ENCODE measurements around the gene HOXC4. TPM values are rescaled to one million over a fixed set of nuclear protein-coding genes. Genes with fewer than 3 reads are reported as not detected.

HOXC4 gene
- total RNA-seq, 1 experiment from 2014 or later: 9.6 TPM

- DNase-seq (ENCODE audit: low spot score): no peak
- no peak overlapping the region for H3K4me3 ChIP-seq (ENCODE audit: low read depth, low read length, poor library complexity, severe bottlenecking)
- no peak overlapping the region for H3K27ac ChIP-seq (ENCODE audit: low read depth, low read length, poor library complexity, severe bottlenecking)
- peaks cover 13% of the 10 kb centered on the region for H3K36me3 ChIP-seq (ENCODE audit: insufficient read depth, low read length, poor library complexity, severe bottlenecking)
- TF ChIP-seq EZH2 (IDR thresholded peaks at IDR 0.05; ENCODE audit: borderline replicate concordance, low read depth, low read length, poor library complexity, severe bottlenecking) (no peak), CTCF (conservative IDR thresholded peaks at IDR 0.05; ENCODE audit: low read depth, low read length) (no peak)
- POLR2A ChIA-PET (ENCODE audit: low non-redundant PET): no interaction called here
- no peaks in the 10 kb centered on the region for H3K27me3 ChIP-seq (replicated peaks; ENCODE audit: insufficient read depth, low read depth, low read length, poor library complexity)
- CTCF ChIA-PET: no interaction called here
- intact Hi-C loops (cut with micrococcal nuclease; ENCODE audit: unreplicated experiment): loop anchor here (5.0 kb wide), 1 partner anchor 107 kb away; no protein-coding TSS in a partner anchor
- BruUV-seq (replicated peaks): no TSS peak
- peaks cover 44% of the 10 kb centered on the region for H3K4me1 ChIP-seq (ENCODE audit: insufficient read depth, low read length, poor library complexity, severe bottlenecking)
- H3K9me3 ChIP-seq (ENCODE audit: low read depth, low read length, poor library complexity, severe bottlenecking): no peaks in the 10 kb centered on the region
These were observed 23.2 kb upstream of the HOXC4 start for GRCh38 chr12:54030442-54030801.

DNA sequence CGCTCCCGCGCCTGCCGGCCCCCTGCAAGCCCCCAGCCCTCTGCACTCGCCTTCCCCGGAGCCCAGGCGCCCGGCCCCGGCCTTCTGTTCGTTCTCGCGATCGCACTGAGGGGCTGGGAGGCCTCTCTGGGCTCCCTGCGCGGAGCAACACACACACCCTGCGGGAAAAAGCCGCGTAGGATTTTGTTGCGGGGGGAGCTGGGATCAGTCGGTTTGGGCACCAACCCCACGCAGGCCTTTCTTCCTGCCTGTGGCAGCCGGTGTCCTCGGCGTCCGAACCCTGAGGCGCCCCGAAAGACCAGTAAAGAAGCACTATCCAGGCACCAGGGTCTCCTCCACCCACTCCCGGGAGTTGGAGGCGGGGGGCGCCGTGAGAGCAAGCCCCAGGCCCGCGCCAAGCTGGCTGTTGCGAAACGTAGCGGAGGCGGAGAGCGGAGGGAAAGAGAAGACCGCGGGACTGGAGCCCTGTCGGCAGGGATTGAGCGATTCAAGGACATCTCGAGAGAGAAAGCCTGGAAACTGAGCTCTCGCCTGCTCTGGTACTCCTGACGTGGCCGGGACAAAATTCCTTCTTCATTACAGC is 22.7 kb upstream of the HOXC4 start:
- no peak for DNase-seq (ENCODE audit: low spot score)
- Histone ChIP-seq H3K4me3 (ENCODE audit: low read depth, low read length, poor library complexity, severe bottlenecking) (no peak overlapping the region), H3K27me3 (replicated peaks; ENCODE audit: insufficient read depth, low read depth, low read length, poor library complexity) (no peaks in the 10 kb centered on the region), H3K9me3 (ENCODE audit: low read depth, low read length, poor library complexity, severe bottlenecking) (no peaks in the 10 kb centered on the region), H3K27ac (ENCODE audit: low read depth, low read length, poor library complexity, severe bottlenecking) (no peak overlapping the region), H3K4me1 (ENCODE audit: insufficient read depth, low read length, poor library complexity, severe bottlenecking) (peaks cover 44% of the 10 kb centered on the region), H3K36me3 (ENCODE audit: insufficient read depth, low read length, poor library complexity, severe bottlenecking) (peaks cover 13% of the 10 kb centered on the region)
- BruUV-seq (replicated peaks): no TSS peak
- intact Hi-C loops (cut with micrococcal nuclease; ENCODE audit: unreplicated experiment): loop anchor here (5.0 kb wide), 1 partner anchor 106 kb away; no protein-coding TSS in a partner anchor
- ChIA-PET POLR2A (ENCODE audit: low non-redundant PET) (no interaction called here), CTCF (interaction anchor here (0.6 to 0.7 kb wide), 3 partner anchors 106 to 170 kb away, joined by 3 read pairs; no protein-coding TSS in a partner anchor)
- TF ChIP-seq CTCF (conservative IDR thresholded peaks at IDR 0.05; ENCODE audit: low read depth, low read length) (no peak), EZH2 (IDR thresholded peaks at IDR 0.05; ENCODE audit: borderline replicate concordance, low read depth, low read length, poor library complexity, severe bottlenecking) (no peak)

GRCh38 chr12:54031480-54031879 is 22.2 kb upstream of the HOXC4 start:
- BruUV-seq (replicated peaks): no TSS peak
- CTCF ChIA-PET: interaction anchor here (0.6 to 2.2 kb wide), 6 partner anchors 22 to 170 kb away, joined by 3 to 22 read pairs (median 4); no protein-coding TSS in a partner anchor
- TF ChIP-seq CTCF (conservative IDR thresholded peaks at IDR 0.05; ENCODE audit: low read depth, low read length): no peak
- no peak for TF ChIP-seq EZH2 (IDR thresholded peaks at IDR 0.05; ENCODE audit: borderline replicate concordance, low read depth, low read length, poor library complexity, severe bottlenecking)
- H3K27me3 ChIP-seq (replicated peaks; ENCODE audit: insufficient read depth, low read depth, low read length, poor library complexity): no peaks in the 10 kb centered on the region
- DNase-seq (ENCODE audit: low spot score): no peak
- POLR2A ChIA-PET (ENCODE audit: low non-redundant PET): no interaction called here
- no peak overlapping the region for H3K27ac ChIP-seq (ENCODE audit: low read depth, low read length, poor library complexity, severe bottlenecking)
- H3K9me3 ChIP-seq (ENCODE audit: low read depth, low read length, poor library complexity, severe bottlenecking): no peaks in the 10 kb centered on the region
- intact Hi-C loops (cut with micrococcal nuclease; ENCODE audit: unreplicated experiment): loop anchor here (5.0 kb wide), 1 partner anchor 106 kb away; no protein-coding TSS in a partner anchor
- H3K4me3 ChIP-seq (ENCODE audit: low read depth, low read length, poor library complexity, severe bottlenecking): no peak overlapping the region
- peaks cover 44% of the 10 kb centered on the region for H3K4me1 ChIP-seq (ENCODE audit: insufficient read depth, low read length, poor library complexity, severe bottlenecking)
- H3K36me3 ChIP-seq (ENCODE audit: insufficient read depth, low read length, poor library complexity, severe bottlenecking): peaks cover 13% of the 10 kb centered on the region
